Amniotic stem cell (primary cell): ENCODE data around the gene GTF3C6.
"Not testable (repeated sequence)": the region's sequence is repeated elsewhere in the genome, so short reads cannot be mapped to it uniquely, and the experiment has no call there.

Source experiments
- DNase-seq: peaks from one replicate; lab custom pipeline; 2025; lab: John Stamatoyannopoulos, UW

The GTF3C6 gene

DNA sequence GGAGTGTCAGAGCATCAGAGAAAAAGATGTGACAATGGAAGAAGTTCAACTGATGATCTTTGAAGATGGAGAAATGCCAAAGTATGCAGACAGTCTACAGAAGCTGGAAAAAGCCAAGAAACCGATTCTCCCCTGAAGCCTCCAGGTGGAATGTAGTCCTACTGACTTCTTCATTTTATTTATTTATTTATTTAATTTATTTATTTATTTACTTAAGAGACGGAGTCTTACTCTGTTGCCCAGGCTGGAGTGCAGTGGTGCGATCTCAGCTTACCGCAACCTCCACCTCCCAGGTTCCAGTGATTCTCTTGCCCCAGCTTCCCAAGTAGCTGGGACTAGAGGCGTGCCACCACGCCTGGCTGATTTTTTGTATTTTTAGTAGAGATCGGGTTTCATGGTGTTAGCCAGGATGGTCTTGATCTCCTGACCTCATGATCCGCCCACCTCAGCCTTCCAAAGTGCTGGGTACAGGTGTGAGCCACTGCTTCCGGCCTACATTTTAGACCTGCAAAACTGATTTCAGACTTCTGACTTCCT, 21.1 kb downstream of the GTF3C6 start:
- no peak for DNase-seq

GRCh38 chr6:110980227-110980626, 21.7 kb downstream of the GTF3C6 start:
- no peak for DNase-seq

- no peak for DNase-seq
Observed at GRCh38 chr6:110980648-110981047, 22.1 kb downstream of the GTF3C6 start.

DNA sequence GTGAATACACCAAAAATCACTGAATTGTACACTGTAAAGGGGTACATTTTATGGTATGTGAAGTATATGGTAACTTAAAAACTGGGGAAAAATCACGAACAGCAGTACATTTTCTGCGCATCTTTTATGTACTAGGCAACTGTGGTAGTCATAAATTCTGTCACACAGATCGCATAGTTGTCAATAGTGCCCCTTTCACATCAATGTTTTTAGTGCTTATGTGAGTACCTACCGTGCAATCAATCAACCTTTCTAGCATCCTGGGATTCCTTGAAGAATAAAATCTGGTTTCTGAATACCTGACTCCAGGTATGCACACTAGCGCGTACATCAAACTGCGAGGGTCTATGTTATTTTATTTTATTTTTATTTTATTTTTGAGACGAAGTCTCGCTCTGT, 22.7 kb downstream of the GTF3C6 start:
- DNase-seq: no peak

- DNase-seq: no peak
Observed at GRCh38 chr6:110990840-110991576, 32.5 kb downstream of the GTF3C6 start.

GRCh38 chr6:110996691-110997090, 38.2 kb downstream of the GTF3C6 start:
- no peak for DNase-seq

- DNase-seq: no peak
Observed at GRCh38 chr6:110999634-111000270, 41.2 kb downstream of the GTF3C6 start.

- no peak for DNase-seq
Observed at GRCh38 chr6:111002350-111002749, 43.8 kb downstream of the GTF3C6 start.

DNA sequence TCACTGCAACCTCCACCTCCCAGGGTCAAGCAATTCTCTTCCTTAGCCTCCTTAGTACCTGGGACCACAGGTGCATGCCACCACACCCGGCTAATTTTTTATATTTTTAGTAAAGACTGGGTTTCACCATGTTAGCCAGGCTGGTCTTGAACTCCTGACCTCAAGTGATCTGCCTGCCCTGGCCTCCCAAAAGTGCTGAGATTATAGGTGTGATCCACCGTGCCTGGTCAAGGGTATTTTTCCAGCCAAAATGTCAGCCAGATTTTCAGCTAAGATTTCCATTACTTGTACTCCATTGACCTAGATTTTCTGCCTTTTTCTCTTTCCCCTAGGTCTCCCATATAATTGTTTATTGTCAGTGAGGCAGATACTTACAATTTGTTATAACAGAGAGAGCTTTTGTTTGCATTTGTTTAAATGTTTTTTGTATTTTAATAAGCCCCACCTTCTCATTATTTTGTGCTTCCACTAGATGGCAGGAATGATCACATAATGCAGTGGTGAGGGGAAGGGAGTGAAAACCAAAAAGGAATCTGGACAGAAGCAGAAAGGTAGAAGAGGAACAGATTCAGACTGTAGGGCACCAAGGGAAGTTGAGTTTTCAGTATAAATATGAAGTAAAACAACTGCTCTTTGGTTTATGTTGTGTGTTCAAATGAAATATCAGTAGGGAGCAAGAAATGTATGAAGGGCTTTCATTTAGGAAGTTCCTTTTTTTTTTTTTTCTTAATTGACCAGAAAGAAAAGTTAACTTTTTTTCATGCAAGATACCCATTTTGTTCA, 53.0 kb downstream of the GTF3C6 start:
- DNase-seq: peak; percentile 39

DNA sequence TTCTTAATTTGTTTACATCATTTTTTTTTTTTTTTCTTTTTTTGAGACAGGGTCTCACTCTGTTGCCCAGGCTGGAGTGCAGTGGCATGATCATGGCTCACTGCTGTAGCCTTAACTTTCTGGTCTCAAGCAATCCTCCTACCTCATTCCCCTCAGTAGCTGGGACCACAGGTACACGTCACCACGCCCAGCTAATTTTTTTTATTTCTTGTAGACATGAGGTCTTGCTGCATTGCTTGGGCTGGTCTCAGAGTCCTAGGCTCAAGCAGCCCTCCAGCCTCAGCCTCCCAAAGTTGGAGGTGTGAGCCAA, 53.6 kb downstream of the GTF3C6 start:
- no peak for DNase-seq

- DNase-seq: not testable (repeated sequence)
Observed at GRCh38 chr6:111012520-111012919, 54.0 kb downstream of the GTF3C6 start.

GRCh38 chr6:111013144-111013915, 54.8 kb downstream of the GTF3C6 start:
- no peak for DNase-seq

GRCh38 chr6:111015389-111016124, 57.1 kb downstream of the GTF3C6 start:
- DNase-seq: no peak

- not testable (repeated sequence) for DNase-seq
Observed at GRCh38 chr6:111017241-111017640, 58.7 kb downstream of the GTF3C6 start.
